Progenitor cell of endocrine pancreas (in vitro differentiated cells): Measurements from ENCODE around the gene HES2. TPM values are rescaled to one million over a fixed set of nuclear protein-coding genes. Genes with fewer than 3 reads are reported as not detected.

ENCODE experiments used
- DNase-seq: peaks from one replicate; pipeline ENCODE4 v3.0.0; 2021; ENCODE audit warnings: low spot score; ENCODE audit not compliant: unreplicated experiment
- H3K27ac Mint-ChIP-seq: 2 replicates; pipeline ENCODE4 v1.8.0; 2021; ENCODE audit warnings: mild to moderate bottlenecking, moderate library complexity, mixed read lengths
- H3K27me3 Mint-ChIP-seq: 2 replicates; pipeline ENCODE4 v1.8.0; 2021; ENCODE audit warnings: mixed read lengths
- H3K36me3 Mint-ChIP-seq: 2 replicates; pipeline ENCODE4 v1.8.0; 2022; ENCODE audit warnings: mixed read lengths; ENCODE audit not compliant: insufficient read depth
- H3K4me1 Mint-ChIP-seq: 2 replicates; pipeline ENCODE4 v1.8.0; 2021; ENCODE audit warnings: low read depth, mixed read lengths
- H3K4me3 Mint-ChIP-seq: 2 replicates; pipeline ENCODE4 v1.8.0; 2021; ENCODE audit warnings: low read depth, mild to moderate bottlenecking, moderate library complexity, mixed read lengths
- H3K9me3 Mint-ChIP-seq: 2 replicates; pipeline ENCODE4 v1.8.0; 2021; ENCODE audit warnings: low read depth, mixed read lengths
- CTCF ChIP-seq: fragments of 200-600 bp; sonication (generic); IDR thresholded peaks from one replicate; pipeline ENCODE4 v1.5.0; 2021; ENCODE audit warnings: antibody characterized with exemption, mild to moderate bottlenecking; ENCODE audit not compliant: unreplicated experiment
- total RNA-seq: library from RNA; stranded (reverse); gene quantifications from 2 replicates; pipeline ENCODE4 v1.2.1, GENCODE V29; 2021

The HES2 gene
- total RNA-seq, 1 donor from 2014 or later: 0.12 TPM

- Mint-ChIP-seq H3K4me1 (peaks cover 2% of the 10 kb centered on the region), H3K27me3 (peaks cover 62% of the 10 kb centered on the region), H3K4me3 (no peak overlapping the region), H3K36me3 (no peaks in the 10 kb centered on the region), H3K27ac (no peak overlapping the region), H3K9me3 (no peaks in the 10 kb centered on the region)
- TF ChIP-seq CTCF: no peak
- DNase-seq: no peak
Observed at GRCh38 chr1:6426972-6427350, 7.2 kb upstream of the HES2 start.

GRCh38 chr1:6426277-6426971 is 6.7 kb upstream of the HES2 start:
- Mint-ChIP-seq H3K36me3 (no peaks in the 10 kb centered on the region), H3K9me3 (no peaks in the 10 kb centered on the region), H3K4me1 (peaks cover 2% of the 10 kb centered on the region), H3K27ac (no peak overlapping the region), H3K27me3 (peaks cover 68% of the 10 kb centered on the region), H3K4me3 (no peak overlapping the region)
- no peak for TF ChIP-seq CTCF
- DNase-seq: no peak

GRCh38 chr1:6425658-6426057 is 5.9 kb upstream of the HES2 start:
- peaks cover 74% of the 10 kb centered on the region for H3K27me3 Mint-ChIP-seq
- H3K36me3 Mint-ChIP-seq: no peaks in the 10 kb centered on the region
- H3K4me3 Mint-ChIP-seq: no peak overlapping the region
- no peak for DNase-seq
- no peak for TF ChIP-seq CTCF
- H3K4me1 Mint-ChIP-seq: peaks cover 2% of the 10 kb centered on the region
- H3K27ac Mint-ChIP-seq: no peak overlapping the region
- H3K9me3 Mint-ChIP-seq: no peaks in the 10 kb centered on the region

- Mint-ChIP-seq H3K4me1 (no peaks in the 10 kb centered on the region), H3K27ac (no peak within 1 kb of the TSS), H3K4me3 (no peak within 1 kb of the TSS), H3K36me3 (no peaks in the 10 kb centered on the region), H3K27me3 (peaks cover 71% of the 10 kb centered on the region), H3K9me3 (no peaks in the 10 kb centered on the region)
- DNase-seq: no peak
- TF ChIP-seq CTCF: no peak
Observed at GRCh38 chr1:6424619-6425593, 5.2 kb upstream of the HES2 start, which contains the start of gene ESPN. TSS of gene ESPN (plus strand) at chr1:6424776. CDS start at chr1:6424956, 180 bp downstream.

GRCh38 chr1:6424000-6424565 is 4.4 kb upstream of the HES2 start:
- peaks cover 69% of the 10 kb centered on the region for H3K27me3 Mint-ChIP-seq
- TF ChIP-seq CTCF: no peak
- H3K4me1 Mint-ChIP-seq: no peaks in the 10 kb centered on the region
- no peak overlapping the region for H3K27ac Mint-ChIP-seq
- DNase-seq: no peak
- no peaks in the 10 kb centered on the region for H3K36me3 Mint-ChIP-seq
- H3K4me3 Mint-ChIP-seq: no peak overlapping the region
- no peaks in the 10 kb centered on the region for H3K9me3 Mint-ChIP-seq
